ENCODE data around the gene CLIC1.

The CLIC1 gene

GRCh38 chr6:31777667-31778050 lies 41.3 kb upstream of the CLIC1 start:
- Histone ChIP-seq H3K9me3 (ENCODE audit: insufficient read depth, low read depth, low read length) (no peaks in the 10 kb centered on the region), H3K79me2 (ENCODE audit: insufficient read depth, low read length) (no peaks in the 10 kb centered on the region), H3K9ac (ENCODE audit: low read depth, low read length, poor library complexity, severe bottlenecking) (no peak overlapping the region), H3K36me3 (ENCODE audit: insufficient read depth, low read length) (peaks cover 32% of the 10 kb centered on the region; the same call in 1 of the 2 replicates), H3K4me3 (ENCODE audit: low read length, poor library complexity, severe bottlenecking) (no peak overlapping the region), H3K4me2 (ENCODE audit: low read depth, low read length, poor library complexity, severe bottlenecking) (no peak overlapping the region), H3K27me3 (ENCODE audit: insufficient read depth, low read length, poor library complexity, severe bottlenecking) (no peaks in the 10 kb centered on the region), H3F3A (ENCODE audit: low read depth) (no peaks in the 10 kb centered on the region), H2AFZ (ENCODE audit: low read length) (no peak overlapping the region), H3K9me2 (replicated peaks; ENCODE audit: low read depth, low read length) (no peaks in the 10 kb centered on the region), H4K20me1 (ENCODE audit: insufficient read depth, low read length, poor library complexity, severe bottlenecking) (no peaks in the 10 kb centered on the region), H3K4me1 (ENCODE audit: insufficient read depth, low read length, poor library complexity, severe bottlenecking) (peaks cover 13% of the 10 kb centered on the region)
- TF ChIP-seq CTCF (conservative IDR thresholded peaks at IDR 0.05; ENCODE audit: low read length) (no peak), EZH2phosphoT487 (IDR thresholded peaks at IDR 0.05; ENCODE audit: borderline replicate concordance) (no peak)

DNA sequence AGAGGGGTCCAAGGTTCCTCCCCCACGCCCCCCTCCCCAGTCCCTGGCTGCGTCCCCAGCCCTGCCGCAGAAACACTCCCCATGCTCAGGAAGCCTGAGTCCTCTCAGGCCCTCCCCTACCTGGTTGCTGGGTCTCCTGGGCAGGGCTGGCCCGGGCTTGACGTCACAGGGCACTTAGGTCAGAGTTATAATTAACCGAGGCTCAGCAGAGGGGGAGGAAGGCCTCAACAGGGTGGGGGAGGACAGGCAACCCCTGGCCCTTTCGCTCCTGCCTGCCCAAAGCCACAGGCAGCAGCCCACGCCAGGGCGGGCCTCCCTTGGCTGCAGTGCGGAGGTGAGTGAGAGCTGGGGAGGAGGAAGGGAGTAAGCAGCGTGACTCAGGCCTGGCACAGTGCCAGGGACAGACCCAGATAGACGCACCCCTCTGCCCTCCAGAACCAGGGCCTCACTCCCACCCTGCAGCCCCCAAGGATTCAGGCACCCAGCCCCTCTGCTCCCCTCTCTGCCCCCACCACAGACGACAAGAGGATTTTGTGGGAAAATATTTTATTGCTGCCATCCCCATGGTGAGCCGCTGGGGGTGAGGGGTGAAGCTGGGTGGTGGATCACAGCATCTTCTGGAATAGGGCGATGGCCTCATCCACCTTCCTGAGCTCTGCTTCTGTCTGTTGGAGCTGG lies 40.8 kb upstream of the CLIC1 start, which contains the start of gene VWA7:
Gene VWA7 (minus strand): TSS at position 340 of the 678 bp plus-strand sequence. CDS start 549 bp downstream, outside the sequence.
- Histone ChIP-seq H3K9ac (ENCODE audit: low read depth, low read length, poor library complexity, severe bottlenecking) (no peak within 1 kb of the TSS), H4K20me1 (ENCODE audit: insufficient read depth, low read length, poor library complexity, severe bottlenecking) (no peaks in the 10 kb centered on the region), H3K4me2 (ENCODE audit: low read depth, low read length, poor library complexity, severe bottlenecking) (no peak within 1 kb of the TSS), H3K79me2 (ENCODE audit: insufficient read depth, low read length) (no peaks in the 10 kb centered on the region), H3K4me3 (ENCODE audit: low read length, poor library complexity, severe bottlenecking) (no peak within 1 kb of the TSS), H3K4me1 (ENCODE audit: insufficient read depth, low read length, poor library complexity, severe bottlenecking) (peaks cover 16% of the 10 kb centered on the region), H3K36me3 (ENCODE audit: insufficient read depth, low read length) (peaks cover 27% of the 10 kb centered on the region; the same call in 1 of the 2 replicates), H3F3A (ENCODE audit: low read depth) (no peaks in the 10 kb centered on the region), H3K9me3 (ENCODE audit: insufficient read depth, low read depth, low read length) (no peaks in the 10 kb centered on the region), H2AFZ (ENCODE audit: low read length) (no peak within 1 kb of the TSS), H3K9me2 (replicated peaks; ENCODE audit: low read depth, low read length) (no peaks in the 10 kb centered on the region), H3K27me3 (ENCODE audit: insufficient read depth, low read length, poor library complexity, severe bottlenecking) (no peaks in the 10 kb centered on the region)
- TF ChIP-seq CTCF (conservative IDR thresholded peaks at IDR 0.05; ENCODE audit: low read length) (no peak), EZH2phosphoT487 (IDR thresholded peaks at IDR 0.05; ENCODE audit: borderline replicate concordance) (no peak)

GRCh38 chr6:31776485-31776988 lies 40.2 kb upstream of the CLIC1 start:
- no peaks in the 10 kb centered on the region for H3K9me3 ChIP-seq (ENCODE audit: insufficient read depth, low read depth, low read length)
- H3K9ac ChIP-seq (ENCODE audit: low read depth, low read length, poor library complexity, severe bottlenecking), result no peak overlapping the region
- TF ChIP-seq CTCF (conservative IDR thresholded peaks at IDR 0.05; ENCODE audit: low read length) (no peak), EZH2phosphoT487 (IDR thresholded peaks at IDR 0.05; ENCODE audit: borderline replicate concordance) (no peak)
- no peaks in the 10 kb centered on the region for H3F3A ChIP-seq (ENCODE audit: low read depth)
- no peak overlapping the region for H3K4me3 ChIP-seq (ENCODE audit: low read length, poor library complexity, severe bottlenecking)
- H3K79me2 ChIP-seq (ENCODE audit: insufficient read depth, low read length), result no peaks in the 10 kb centered on the region
- H3K36me3 ChIP-seq (ENCODE audit: insufficient read depth, low read length), result peaks cover 21% of the 10 kb centered on the region; the same call in 1 of the 2 replicates
- H3K9me2 ChIP-seq (replicated peaks; ENCODE audit: low read depth, low read length), result no peaks in the 10 kb centered on the region
- no peak overlapping the region for H2AFZ ChIP-seq (ENCODE audit: low read length)
- no peaks in the 10 kb centered on the region for H3K27me3 ChIP-seq (ENCODE audit: insufficient read depth, low read length, poor library complexity, severe bottlenecking)
- no peaks in the 10 kb centered on the region for H4K20me1 ChIP-seq (ENCODE audit: insufficient read depth, low read length, poor library complexity, severe bottlenecking)
- no peak overlapping the region for H3K4me2 ChIP-seq (ENCODE audit: low read depth, low read length, poor library complexity, severe bottlenecking)
- H3K4me1 ChIP-seq (ENCODE audit: insufficient read depth, low read length, poor library complexity, severe bottlenecking), result peaks cover 18% of the 10 kb centered on the region

Data from Loucy (cell line).